Islet precursor cell (in vitro differentiated cells): ENCODE data around the gene HOXC9.

Experiments used
- DNase-seq: peaks from one replicate; pipeline ENCODE4 v3.0.0-alpha.2; 2018

HOXC9 gene

DNA sequence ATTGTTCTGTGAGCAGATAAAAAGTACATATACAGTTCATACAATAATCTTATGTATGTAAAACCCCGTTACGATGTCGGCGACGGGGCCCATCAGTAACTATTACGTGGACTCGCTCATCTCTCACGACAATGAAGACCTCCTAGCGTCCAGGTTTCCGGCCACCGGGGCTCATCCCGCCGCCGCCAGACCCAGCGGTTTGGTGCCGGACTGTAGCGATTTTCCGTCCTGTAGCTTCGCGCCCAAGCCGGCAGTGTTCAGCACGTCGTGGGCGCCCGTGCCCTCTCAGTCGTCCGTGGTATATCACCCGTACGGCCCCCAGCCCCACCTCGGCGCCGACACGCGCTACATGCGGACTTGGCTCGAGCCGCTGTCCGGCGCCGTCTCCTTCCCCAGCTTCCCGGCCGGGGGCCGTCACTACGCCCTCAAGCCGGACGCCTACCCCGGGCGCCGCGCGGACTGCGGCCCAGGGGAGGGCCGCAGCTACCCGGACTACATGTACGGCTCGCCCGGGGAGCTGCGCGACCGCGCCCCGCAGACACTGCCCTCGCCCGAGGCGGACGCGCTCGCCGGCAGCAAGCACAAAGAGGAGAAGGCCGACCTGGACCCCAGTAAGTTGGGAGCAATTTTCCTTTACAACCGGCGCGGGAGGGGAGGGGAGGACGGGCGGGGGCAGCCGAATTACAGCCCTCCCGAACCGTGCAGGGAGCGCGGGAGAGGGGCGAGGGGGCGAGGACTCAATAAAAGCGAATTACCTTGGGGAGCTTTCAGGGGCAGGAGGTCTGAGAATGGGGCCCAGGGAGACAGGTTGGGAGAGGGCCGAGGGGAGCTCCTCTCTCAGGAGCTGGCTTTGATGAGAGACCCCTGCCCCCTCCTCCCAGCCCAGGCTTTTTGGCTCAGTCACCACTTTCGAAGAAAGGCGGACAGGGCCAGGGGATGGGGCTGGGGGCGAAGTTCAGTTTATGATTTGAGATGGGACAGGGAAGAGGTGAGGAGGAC is at the start of gene HOXC9:
HOXC9 (plus strand) TSS at position 46 of the 999 bp plus-strand sequence; CDS start at position 74, 28 bp downstream.
- peak; percentile 78 for DNase-seq

DNA sequence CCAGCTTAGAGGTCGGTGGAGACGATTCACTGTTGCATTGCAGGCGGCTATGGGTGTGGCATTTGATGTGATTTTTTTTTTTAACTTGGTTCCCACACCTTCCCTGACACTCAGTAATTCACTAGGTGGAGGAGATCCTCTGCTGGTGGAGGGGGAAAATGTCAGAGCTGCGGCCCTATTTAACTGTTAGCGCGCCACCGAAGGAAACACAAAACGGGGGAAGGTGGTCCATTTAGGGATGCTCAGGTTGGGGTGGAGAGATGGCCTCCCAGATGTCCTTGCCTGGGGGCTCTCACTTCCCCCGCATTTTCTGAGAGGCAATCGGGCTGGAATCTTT is 49.6 kb upstream of the HOXC9 start:
- no peak for DNase-seq

DNA sequence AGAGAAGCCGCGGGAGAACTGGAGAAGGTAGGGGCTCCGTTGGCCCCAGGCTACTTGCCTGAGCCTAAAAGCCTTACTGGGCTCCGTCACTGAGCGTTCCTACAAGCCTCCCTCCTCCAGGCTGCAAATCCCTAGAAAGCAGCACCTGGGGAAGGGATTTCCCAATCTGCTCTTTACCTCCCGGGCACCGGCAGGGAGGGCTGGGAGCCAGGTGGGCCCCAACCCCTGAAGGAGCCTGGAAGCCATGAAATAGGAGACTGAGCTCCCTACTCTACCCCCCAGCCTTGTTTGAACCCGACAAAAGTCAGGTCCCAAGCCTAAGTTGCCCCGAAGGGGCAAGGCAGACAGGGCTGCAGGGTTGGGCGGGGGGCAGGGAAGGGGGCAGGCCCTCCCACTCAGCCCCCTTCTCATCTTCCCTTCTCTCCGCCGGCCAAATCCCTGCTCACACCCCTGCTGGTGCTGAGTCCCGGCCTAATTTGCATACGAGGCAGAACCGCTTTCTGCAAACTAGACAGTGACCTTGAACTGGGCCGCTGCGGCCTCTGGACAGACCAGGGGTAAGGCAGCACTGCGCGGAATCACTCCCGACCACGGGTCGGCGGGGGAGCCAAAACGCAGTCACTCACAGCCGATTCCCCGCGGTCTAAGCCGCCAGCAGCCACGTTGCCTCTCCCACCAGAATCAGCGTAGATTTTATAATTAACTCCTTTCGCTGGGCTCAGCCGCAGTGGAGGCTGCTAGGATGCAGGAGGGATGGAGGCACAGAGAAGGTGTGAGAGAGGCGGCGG is 49.0 kb upstream of the HOXC9 start:
- DNase-seq = no peak

DNA sequence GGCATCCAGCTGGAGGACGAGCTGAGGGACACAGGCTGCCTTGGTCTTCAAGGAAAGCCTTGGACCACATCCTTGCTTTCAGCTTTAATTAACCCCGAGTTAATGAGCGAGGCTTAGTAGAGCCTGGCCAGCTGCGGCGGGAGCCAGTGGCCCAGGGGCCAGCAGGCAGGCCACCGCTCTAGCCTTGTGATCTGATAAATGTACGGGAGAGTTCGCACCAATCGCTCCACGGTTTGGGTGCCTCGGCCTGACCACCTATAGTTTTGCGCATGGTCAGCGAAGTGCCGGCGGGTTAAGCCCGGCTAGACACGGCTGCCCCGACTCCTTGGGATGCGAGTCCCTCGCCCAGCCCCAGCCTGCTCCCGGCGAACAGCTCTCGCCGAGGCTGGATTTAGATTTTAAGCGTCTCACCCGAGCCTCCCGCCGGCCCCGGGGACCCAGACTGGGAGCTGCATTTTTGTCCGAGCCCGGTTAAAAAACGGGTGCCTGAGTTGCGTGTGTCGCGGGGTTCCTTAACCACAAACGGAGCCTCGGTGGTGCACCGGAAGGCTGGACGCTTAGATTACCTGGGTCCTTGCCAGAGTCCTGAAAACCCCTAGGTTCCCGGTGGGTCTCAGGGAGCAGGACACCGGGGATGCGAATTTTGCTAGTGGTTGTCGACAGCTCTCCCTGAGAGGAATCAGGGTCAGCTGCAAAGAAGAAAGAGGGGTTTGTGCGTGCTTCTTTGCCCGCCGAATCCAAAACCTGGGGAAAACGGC is 48.2 kb upstream of the HOXC9 start:
- DNase-seq = no peak

DNA sequence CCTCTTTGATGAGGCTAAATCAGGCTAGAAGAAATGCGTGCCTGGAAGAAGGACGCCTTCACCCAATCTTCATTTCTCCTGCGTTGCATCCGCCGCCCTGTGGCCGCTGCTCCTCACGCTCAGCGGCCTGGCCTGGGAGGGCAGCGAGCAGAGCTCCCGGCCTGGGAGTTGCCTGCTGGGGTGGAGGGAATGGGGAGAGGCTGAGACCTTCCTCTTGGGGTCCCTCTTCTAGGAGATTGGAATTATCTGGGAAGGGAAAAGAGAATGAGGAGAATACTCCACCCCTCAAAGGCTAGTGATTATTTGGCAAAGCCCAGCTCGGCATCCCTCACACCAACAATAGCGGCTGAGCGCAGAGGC is 47.6 kb upstream of the HOXC9 start:
- DNase-seq = peak; percentile 81

DNA sequence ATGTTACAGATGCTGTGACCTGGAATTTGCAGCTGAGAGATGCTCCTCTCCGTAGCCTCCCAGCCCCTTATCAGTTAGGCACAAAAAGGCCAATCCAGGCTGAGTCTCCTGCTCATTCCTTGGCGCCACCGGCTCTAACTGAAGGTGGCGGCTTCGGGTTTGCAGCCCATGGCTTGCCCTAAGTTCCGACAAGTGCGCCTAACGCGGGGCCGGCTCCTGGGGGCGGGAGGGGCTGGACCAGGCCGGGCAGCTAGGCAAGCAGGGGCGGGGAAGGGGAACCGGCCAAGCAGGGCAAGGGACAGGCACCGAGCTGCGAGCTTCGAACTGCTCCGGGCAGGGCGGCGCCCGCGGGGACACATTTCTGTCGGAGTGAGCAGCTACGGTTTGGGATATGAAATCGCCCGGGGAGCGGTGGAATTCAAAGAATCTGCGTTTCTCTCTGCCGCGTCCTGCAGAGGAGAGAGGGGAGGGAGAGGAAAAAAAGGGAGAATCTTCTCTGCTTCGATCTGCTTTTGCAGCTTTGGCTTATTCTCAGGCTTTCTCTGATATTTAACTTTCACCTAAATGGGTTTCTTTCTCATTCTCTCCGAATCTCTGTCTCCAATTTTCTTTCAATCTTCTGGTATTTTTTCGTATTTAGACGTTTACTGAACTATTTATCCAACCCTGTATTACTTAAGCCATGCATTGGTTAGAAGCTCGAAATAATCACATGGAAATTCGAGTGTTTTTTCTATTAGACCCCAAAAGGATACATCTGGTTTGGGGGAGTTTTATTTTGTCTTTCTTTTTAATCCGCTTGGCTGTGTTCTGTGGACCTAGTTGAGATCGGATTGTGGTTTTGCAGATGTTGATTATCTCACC is 46.9 kb upstream of the HOXC9 start:
- peak; percentile 95 for DNase-seq

DNA sequence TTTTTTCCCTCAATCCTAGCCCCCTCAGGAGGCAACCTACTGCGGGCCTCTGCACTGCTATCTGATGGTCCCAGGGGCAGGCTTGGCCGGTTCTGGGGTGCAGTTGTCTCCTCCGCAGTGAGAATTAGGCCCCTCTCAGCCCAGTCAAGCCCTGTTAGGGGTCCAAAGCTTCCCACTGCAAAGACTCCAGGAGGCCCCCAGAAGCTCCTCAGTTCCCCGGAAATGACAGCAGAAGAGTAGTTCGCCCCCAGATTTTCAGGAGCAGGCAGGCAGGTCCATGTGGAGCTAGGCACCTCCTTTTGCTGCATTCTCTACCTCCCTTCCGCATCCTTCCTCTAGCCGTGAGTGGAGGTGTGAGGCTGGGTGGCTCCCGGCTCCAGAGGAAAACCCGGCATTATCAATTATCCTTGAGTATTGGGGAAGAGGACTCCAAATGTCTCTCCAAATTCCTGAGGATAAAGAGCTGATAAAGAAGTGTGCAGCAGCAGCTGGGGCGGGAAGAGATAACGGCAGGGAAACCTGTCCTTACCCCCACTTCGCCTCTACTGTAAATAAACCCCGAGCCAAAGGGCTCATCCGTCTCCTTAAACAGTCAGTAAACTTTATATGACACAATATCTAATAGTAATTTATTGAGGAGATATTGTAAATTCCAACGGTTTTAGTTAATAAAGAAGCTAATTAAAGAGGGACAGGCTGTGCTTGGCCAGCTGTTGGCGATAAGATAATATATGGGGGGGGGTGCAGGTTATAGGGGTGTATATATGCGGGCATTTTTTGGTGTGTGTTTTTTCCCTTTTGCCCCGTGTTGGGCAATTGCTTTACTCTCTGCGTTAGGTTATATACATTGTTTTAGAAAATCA is 45.9 kb upstream of the HOXC9 start:
- no peak for DNase-seq

DNA sequence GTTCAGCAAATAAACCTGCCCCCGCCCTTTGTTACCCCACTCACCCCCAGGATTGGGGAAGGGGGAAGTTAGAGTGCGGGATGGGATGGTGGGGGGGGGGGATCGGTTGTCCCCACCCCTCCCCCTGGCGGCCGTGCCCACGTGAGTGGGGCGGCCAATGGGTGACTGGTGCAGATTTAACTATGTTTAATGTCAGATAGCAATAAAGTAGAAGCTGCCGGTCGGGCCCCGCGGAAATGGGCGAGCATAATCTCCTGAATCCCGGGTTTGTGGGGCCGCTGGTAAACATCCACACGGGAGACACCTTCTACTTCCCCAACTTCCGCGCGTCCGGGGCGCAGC is 45.3 kb upstream of the HOXC9 start, which contains the start of gene HOXC12:
HOXC12 (plus strand) TSS at position 210 of the 342 bp plus-strand sequence; CDS start at position 237, 27 bp downstream.
- no peak for DNase-seq

DNA sequence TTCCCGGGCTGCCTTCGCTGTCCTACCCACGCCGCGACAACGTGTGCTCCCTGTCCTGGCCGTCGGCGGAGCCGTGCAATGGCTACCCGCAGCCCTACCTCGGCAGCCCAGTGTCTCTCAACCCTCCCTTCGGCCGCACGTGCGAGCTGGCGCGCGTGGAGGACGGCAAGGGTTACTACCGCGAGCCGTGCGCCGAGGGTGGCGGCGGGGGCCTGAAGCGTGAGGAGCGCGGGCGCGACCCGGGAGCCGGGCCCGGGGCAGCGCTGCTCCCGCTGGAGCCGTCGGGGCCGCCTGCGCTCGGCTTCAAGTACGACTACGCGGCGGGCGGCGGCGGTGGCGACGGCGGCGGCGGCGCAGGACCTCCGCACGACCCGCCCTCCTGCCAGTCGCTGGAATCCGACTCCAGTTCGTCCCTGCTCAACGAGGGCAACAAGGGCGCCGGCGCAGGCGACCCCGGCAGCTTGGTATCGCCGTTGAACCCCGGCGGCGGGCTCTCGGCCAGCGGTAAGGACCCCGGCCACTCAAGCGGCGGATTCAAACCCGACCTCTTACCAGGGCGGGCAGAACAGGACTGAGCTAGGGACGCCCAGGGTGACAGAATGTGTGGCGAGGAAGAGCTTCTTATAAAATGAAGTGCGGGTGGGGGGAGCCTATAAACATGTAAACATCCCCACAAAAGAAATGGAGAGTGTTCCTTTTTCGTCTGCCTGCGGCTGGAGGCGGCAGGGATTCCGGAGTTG is 44.8 kb upstream of the HOXC9 start:
- no peak for DNase-seq

DNA sequence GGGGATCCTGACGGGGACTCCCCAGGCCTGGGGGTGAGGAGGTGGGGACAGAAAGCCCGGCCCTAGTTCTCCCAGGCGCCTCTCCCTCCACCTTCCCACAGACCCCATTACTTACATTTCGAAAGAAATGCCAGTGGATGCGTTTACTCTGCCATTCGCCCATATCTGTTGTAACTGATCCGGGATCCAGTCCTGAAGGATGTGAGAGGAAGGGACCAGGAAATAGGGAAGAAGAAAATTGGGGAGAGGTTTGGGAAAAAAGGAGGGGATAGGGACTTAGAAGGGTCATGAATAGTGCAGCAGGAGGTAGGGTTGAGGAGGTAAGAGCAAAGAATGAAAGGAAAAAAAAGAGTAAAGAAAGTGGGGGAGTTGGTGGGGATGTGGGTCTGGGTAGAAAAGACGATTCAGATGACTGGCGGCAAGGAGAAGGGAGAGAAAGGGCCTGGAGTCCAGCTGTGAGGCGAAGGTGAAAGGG is 44.1 kb upstream of the HOXC9 start:
- no peak for DNase-seq

DNA sequence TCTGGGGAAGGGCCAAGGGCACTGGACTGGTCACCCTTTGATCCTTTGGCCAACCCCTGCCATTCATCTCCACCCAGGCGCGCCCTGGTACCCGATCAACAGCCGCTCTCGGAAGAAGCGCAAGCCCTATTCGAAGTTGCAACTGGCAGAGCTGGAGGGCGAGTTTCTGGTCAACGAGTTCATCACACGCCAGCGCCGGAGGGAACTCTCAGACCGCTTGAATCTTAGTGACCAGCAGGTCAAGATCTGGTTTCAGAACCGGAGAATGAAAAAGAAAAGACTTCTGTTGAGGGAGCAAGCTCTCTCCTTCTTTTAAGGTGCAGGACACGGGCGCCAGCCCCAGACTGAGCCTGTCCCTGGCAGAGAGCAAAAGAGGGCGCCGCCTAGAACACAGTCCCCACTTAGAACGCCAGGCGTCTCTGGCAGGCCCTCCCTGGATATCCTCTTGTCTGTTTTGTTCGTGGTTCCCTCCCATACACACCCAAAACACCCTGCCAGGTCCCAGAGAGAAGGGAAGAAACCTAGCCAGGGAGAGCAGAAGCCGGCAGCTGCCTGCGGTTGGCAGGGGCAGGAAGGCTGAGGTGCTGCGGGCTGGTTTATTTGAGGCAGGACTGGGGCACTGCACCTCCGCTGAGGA is 43.6 kb upstream of the HOXC9 start:
- no peak for DNase-seq

DNA sequence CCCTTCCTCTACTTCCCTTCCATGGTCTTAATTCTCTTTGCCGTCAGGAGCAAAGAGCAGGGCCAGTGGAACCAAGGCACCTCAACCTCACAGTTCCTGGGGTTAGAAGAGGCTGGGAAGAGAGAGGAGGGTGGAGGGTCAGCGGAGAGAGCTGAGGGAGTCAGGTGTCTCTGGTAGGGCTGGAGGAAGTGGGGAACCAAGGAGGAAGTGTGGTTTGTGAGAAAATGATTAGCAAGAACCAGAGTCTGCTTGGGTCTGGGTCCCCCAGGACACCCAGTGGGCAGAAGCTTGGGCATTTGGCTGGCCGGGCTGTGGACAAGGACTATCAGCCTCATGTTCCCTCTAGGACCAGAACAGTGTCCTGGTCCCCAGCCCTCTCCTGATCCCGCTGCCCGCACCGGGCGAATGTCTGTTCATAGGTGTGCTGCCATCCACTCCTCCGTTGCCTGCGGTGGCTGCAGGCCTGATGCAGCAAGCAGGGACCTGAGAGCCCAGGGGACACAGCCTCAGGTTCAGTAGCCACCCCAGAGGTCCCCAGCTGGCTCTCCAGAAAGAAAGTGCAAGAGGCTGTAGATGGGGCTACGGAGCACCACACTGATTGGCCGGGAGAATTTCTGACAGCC is 42.9 kb upstream of the HOXC9 start:
- DNase-seq = no peak

DNA sequence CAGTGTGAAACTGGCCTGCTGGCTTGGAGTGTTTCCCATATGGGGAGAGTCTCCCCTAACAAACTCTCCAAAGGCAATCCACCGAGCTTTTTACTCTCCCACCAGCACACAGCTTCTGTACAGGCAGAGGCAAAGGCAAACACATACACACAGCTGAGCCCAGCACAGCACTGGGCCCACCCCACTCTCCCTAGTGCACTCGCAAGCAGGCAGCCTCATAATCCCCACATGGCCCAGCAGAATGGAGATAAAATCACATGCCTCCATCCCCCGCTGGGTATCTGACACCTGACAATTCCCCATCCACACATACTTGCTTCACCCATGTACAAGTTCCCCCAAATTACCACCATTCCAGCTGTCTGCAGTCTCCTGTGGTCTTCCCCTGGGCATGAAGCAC is 41.8 kb upstream of the HOXC9 start:
- no peak for DNase-seq

DNA sequence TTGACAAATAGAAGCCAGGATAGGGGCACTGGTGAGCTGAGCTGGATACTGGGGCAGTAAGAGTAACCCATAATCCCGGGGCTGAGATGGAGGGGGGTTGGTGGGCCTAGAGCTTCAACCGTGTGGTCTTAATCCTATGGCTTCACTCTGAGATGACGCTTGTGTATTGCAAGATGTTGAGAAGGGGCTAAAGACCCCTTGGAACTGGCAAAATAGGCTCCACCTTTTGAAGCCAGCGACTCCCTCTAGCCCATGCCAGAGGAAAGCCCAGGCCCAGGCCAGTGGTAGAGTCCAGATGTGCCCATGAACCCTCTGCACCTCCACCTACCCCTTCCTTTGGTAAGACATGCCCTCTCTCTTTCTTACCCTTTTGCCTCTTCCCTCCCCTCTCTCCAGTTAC is 40.6 kb upstream of the HOXC9 start:
- DNase-seq = no peak

DNA sequence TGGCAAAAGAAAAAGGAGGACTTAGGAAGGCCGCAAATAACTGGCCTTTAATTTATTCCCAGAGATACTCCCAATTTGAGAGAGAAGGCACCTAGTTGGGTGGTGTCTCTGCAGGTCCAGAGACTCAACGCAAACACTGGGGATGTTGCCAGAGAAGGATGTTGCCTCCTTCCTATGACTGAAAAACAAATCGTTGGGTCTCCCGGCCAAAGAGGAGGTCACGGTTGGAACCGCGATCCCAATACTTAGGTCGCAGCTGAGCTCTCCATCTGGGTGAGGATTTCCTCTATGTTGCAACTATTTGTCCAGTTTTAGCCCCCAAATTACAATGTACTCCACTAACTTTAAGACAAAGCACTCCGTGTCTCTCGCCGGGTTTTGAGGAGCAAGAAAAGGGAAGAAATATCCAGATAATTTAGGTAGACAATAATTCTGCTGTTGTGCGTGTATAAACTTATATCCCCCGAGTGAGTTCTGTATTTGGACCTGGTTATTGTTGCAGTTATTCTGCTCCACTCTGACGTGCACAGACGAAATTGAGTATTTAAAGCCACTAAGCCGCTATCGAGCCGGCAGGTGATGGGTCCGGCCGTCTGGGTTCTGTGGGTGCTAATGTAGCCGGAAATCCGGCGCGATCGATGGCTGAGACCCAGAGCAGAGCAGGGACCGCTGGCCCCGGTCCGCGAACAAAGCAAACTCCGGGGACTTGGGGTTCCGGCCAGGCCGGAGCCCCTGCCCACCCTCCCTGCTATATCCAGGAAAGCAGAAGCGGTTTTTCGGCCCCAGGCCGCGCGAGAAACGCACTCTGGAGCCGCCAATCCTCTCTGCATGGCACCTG is 39.6 kb upstream of the HOXC9 start:
- peak; percentile 52 for DNase-seq

DNA sequence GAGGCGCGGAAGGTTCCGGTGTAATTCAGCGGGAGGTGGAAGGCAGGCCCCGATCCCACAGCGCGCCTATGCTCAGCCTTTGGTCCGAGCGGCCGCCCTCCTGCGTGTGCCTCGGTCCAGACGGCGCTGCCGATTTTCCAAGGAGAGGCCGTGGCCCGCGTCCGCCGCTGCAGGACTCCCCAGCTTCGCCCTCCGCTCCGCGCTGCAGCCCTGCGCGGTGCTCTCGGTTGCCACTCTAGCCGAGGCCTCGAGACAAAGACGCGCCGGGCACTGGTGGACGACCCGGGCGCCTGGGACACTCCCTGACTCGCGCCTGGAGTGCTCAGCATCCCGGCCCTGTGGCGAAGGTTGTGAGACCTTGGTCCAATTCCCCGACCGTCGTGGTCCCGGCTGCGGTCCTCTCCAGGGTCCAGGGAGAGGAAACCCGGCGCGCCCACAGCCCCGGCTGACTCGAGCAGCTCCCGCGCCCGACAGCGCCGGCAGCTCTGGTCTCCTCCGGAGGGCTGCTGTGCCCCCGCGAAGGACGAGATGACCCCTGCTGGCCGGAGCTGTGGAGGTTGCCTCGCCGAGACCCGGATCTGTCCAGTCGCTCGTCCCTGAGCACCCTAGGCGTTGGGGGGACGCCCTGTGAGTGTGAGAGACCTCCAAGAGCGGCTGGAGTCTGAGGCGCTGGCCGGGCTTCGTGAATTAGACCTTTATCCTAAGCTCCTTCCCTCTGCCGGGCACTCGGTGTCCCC is 38.8 kb upstream of the HOXC9 start:
- DNase-seq = peak; percentile 93

DNA sequence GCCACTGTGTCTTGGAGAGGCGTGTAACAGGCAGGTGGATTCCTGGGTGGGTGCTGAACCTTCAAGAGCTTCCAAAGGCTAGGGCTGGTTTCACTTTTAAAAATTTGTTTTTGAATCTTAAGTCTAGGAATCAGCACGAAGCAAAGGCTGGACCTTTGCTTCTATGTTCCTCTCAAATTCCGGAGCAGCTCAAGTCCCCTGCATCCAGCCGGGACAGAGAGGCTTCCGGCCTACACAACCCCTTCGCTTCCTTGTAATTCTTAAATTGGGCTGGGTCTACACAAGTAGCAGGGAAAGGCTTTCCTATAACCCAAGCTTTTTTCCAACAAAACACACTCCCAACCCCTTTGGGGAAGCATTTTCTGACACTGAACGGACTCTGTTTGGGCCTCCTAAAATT is 37.0 kb upstream of the HOXC9 start:
- no peak for DNase-seq
